HCT116 (cell line): ENCODE results near the gene PLCD4. TPM values are rescaled to one million over a fixed set of nuclear protein-coding genes. Genes with fewer than 3 reads are reported as not detected.

Source experiments
- ATAC-seq: fragments of 200-7000 bp; cut with Tn5 transposase; 2 replicates; pipeline ENCODE4 v1.9.1; 2020; ENCODE audit warnings: mild to moderate bottlenecking, moderate library complexity
- BruUV-seq: library from RNA; stranded (reverse); fragments of 400-500 nt; replicated peaks from 2 replicates; lab custom pipeline; 2021; lab: Mats Ljungman, UMichigan
- CTCF ChIA-PET: fragments of 300-600 bp; sonication (Branson Sonifier 250); formaldehyde crosslinking; loops from one replicate; lab custom pipeline; 2021; ENCODE audit warnings: antibody characterized with exemption; lab: Charles Lee
- POLR2A ChIA-PET: fragments of 300-600, 350-600 bp; sonication (Branson Sonifier 250); formaldehyde crosslinking; loops from one replicate; lab custom pipeline; 2021; ENCODE audit warnings: antibody characterized with exemption; lab: Charles Lee
- RAD21 ChIA-PET, 2 experiments: fragments of 300-600 bp; sonication (Branson Sonifier 250); formaldehyde crosslinking; loops; one replicate each; lab custom pipeline; 2023; ENCODE audit warnings: low total read pairs in 2 of 2; ENCODE audit not compliant: uncharacterized antibody in 2 of 2, unreplicated experiment in 2 of 2, low non-redundant PET in 1 of 2; lab: Charles Lee
- DNase-seq: peaks from one replicate; pipeline ENCODE4 v3.0.0-alpha.2; 2010; ENCODE audit warnings: low read depth, low spot score
- H2AFZ ChIP-seq: fragments of 200-600 bp; shearing (Covaris generic), sonication (generic); 2 replicates; pipeline ENCODE4 v1.6.1; 2017; ENCODE audit warnings: low read depth, mixed run types, mixed read lengths, antibody characterized with exemption, low read length; ENCODE audit not compliant: poor library complexity, severe bottlenecking
- H3K27ac ChIP-seq: 2 replicates; pipeline ENCODE4 v1.5.1; 2012; ENCODE audit warnings: low read depth, low read length
- H3K27me3 ChIP-seq: fragments of 200-600 bp; sonication (generic); 2 replicates; pipeline ENCODE4 v1.6.1; 2016; ENCODE audit warnings: mixed run types, low read length, mixed read lengths; ENCODE audit not compliant: insufficient read depth
- H3K36me3 ChIP-seq, 2 experiments: fragments of 200-500 bp in 1 of 2; fragments of 200-600 bp in 1 of 2; sonication (Bioruptor generic) in 1 of 2; sonication (generic) in 1 of 2; 2 replicates each; pipeline versions ENCODE4 v1.5.1 to v1.6.1; 2014 to 2016; ENCODE audit warnings: low read length in 2 of 2, inconsistent platforms in 1 of 2, mixed read lengths in 1 of 2, mixed run types in 1 of 2; ENCODE audit not compliant: insufficient read depth in 2 of 2, control insufficient read depth in 1 of 2
- H3K4me1 ChIP-seq, 2 experiments: fragments of 200-600 bp in 1 of 2; sonication (generic) in 1 of 2; 2 replicates each; pipeline versions ENCODE4 v1.5.1 to v1.6.1; 2012 to 2017; ENCODE audit warnings: low read length in 2 of 2, inconsistent platforms in 1 of 2, mild to moderate bottlenecking in 1 of 2, mixed read lengths in 1 of 2, mixed run types in 1 of 2, moderate library complexity in 1 of 2; ENCODE audit not compliant: insufficient read depth in 2 of 2, control insufficient read depth in 1 of 2
- H3K4me2 ChIP-seq: fragments of 200-600 bp; sonication (generic); 2 replicates; pipeline ENCODE4 v1.6.1; 2017; ENCODE audit warnings: mixed run types, low read length, mixed read lengths
- H3K4me3 ChIP-seq, 2 experiments: fragments of 200-600 bp in 1 of 2; sonication (generic) in 1 of 2; replicated peaks in 1 of 2; 2 replicates each; pipeline ENCODE4 v1.5.1; 2011 to 2016; ENCODE audit warnings: low read length in 2 of 2, control low read depth in 1 of 2, low read depth in 1 of 2, mild to moderate bottlenecking in 1 of 2, mixed read lengths in 1 of 2, mixed run types in 1 of 2
- H3K79me2 ChIP-seq: fragments of 200-600 bp; sonication (generic); 2 replicates; pipeline ENCODE4 v1.6.1; 2017; ENCODE audit warnings: mild to moderate bottlenecking, mixed run types, low read length, moderate library complexity, mixed read lengths; ENCODE audit not compliant: insufficient read depth
- H3K9ac ChIP-seq: fragments of 200-600 bp; sonication (generic); 2 replicates; pipeline ENCODE4 v1.6.1; 2016; ENCODE audit warnings: low read length, mixed read lengths
- H3K9me2 ChIP-seq: fragments of 200-600 bp; sonication (generic), shearing (Covaris generic); 2 replicates; pipeline ENCODE4 v1.6.1; 2017; ENCODE audit warnings: mixed run types, mild to moderate bottlenecking, moderate library complexity; ENCODE audit not compliant: insufficient read depth
- H3K9me3 ChIP-seq, 2 experiments: fragments of 200-500 bp in 1 of 2; fragments of 200-600 bp in 1 of 2; sonication (Bioruptor generic) in 1 of 2; sonication (generic) in 1 of 2; 2 replicates each; pipeline ENCODE4 v1.6.1; 2014 to 2017; ENCODE audit warnings: low read length in 2 of 2, mixed read lengths in 2 of 2, inconsistent platforms in 1 of 2, low read depth in 1 of 2, mild to moderate bottlenecking in 1 of 2, mixed run types in 1 of 2, moderate library complexity in 1 of 2; ENCODE audit not compliant: control insufficient read depth in 1 of 2, insufficient read depth in 1 of 2
- H4K20me1 ChIP-seq: fragments of 200-600 bp; sonication (generic), shearing (Covaris generic); 2 replicates; pipeline ENCODE4 v1.6.1; 2017; ENCODE audit warnings: mixed run types, mild to moderate bottlenecking, moderate library complexity; ENCODE audit not compliant: insufficient read depth
- CBX3 ChIP-seq: IDR thresholded peaks from 2 replicates; pipeline ENCODE4 v1.6.1; 2012; ENCODE audit warnings: low read depth
- CEBPB ChIP-seq: IDR thresholded peaks from 2 replicates; pipeline ENCODE4 v1.6.1; 2012; ENCODE audit warnings: low read depth
- ELF1 ChIP-seq: IDR thresholded peaks from 2 replicates; pipeline ENCODE4 v1.6.1; 2012; ENCODE audit warnings: low read depth, borderline replicate concordance
- EZH2phosphoT487 ChIP-seq: fragments of 200-600 bp; IDR thresholded peaks from 2 replicates; pipeline ENCODE4 v1.6.1; 2018; ENCODE audit warnings: antibody characterized with exemption, borderline replicate concordance
- FOSL1 ChIP-seq: IDR thresholded peaks from 2 replicates; pipeline ENCODE4 v1.6.1; 2012; ENCODE audit warnings: low read depth
- JUND ChIP-seq: IDR thresholded peaks from 2 replicates; pipeline ENCODE4 v1.6.1; 2012
- POLR2A ChIP-seq: IDR thresholded peaks from 2 replicates; pipeline ENCODE4 v1.7.0; 2011; ENCODE audit warnings: borderline replicate concordance; ENCODE audit not compliant: insufficient read depth, insufficient read length; ENCODE audit errors: extremely low read depth
- POLR2AphosphoS5 ChIP-seq: IDR thresholded peaks from 2 replicates; pipeline ENCODE4 v1.6.1; 2011; ENCODE audit warnings: mild to moderate bottlenecking, low read depth, low read length, moderate library complexity
- RAD21 ChIP-seq: IDR thresholded peaks from 2 replicates; pipeline ENCODE4 v1.6.1; 2012; ENCODE audit warnings: low read depth, mild to moderate bottlenecking
- SP1 ChIP-seq: IDR thresholded peaks from 2 replicates; pipeline ENCODE4 v1.6.1; 2012; ENCODE audit warnings: low read depth
- SRF ChIP-seq: IDR thresholded peaks from 2 replicates; pipeline ENCODE4 v1.6.1; 2012; ENCODE audit warnings: low read depth
- TCF7L2 ChIP-seq: IDR thresholded peaks from 2 replicates; pipeline ENCODE4 v1.7.0; 2011; ENCODE audit warnings: borderline replicate concordance, inconsistent platforms; ENCODE audit not compliant: insufficient read depth, insufficient read length; ENCODE audit errors: extremely low read depth
- YY1 ChIP-seq: IDR thresholded peaks from 2 replicates; pipeline ENCODE4 v1.6.1; 2011; ENCODE audit warnings: low read length, low read depth, moderate library complexity, mild to moderate bottlenecking; ENCODE audit not compliant: insufficient replicate concordance; ENCODE audit errors: extremely low read depth
- ZFX ChIP-seq: fragments of 450-650 bp; IDR thresholded peaks from 2 replicates; pipeline ENCODE4 v1.6.1; 2017
- intact Hi-C: fragments of 100-400 bp; cut with micrococcal nuclease; formaldehyde crosslinking; loops from 2 replicates; pipeline ENCODE4 v1.10.0; 2022
- total RNA-seq: library from RNA; stranded (reverse); gene quantifications from one replicate; pipeline ENCODE4 v1.2.1, GENCODE V29; 2021; ENCODE audit not compliant: unreplicated experiment
- TF ChIP-seq, protein P1 (sequence below): IDR thresholded peaks from 2 replicates; pipeline ENCODE4 v1.6.1; 2011; ENCODE audit warnings: mild to moderate bottlenecking, low read length, moderate library complexity; ENCODE audit not compliant: insufficient replicate concordance; ENCODE audit errors: extremely low read depth
- TF ChIP-seq, protein P2 (sequence below): IDR thresholded peaks from 2 replicates; pipeline ENCODE4 v1.6.1; 2012

PLCD4 gene
- total RNA-seq, 1 experiment from 2014 or later: 0.64 TPM

- CTCF ChIA-PET: no interaction called here
- TF ChIP-seq SP1: no peak
- TF ChIP-seq POLR2A: no peak
- TF ChIP-seq, protein P1, sequence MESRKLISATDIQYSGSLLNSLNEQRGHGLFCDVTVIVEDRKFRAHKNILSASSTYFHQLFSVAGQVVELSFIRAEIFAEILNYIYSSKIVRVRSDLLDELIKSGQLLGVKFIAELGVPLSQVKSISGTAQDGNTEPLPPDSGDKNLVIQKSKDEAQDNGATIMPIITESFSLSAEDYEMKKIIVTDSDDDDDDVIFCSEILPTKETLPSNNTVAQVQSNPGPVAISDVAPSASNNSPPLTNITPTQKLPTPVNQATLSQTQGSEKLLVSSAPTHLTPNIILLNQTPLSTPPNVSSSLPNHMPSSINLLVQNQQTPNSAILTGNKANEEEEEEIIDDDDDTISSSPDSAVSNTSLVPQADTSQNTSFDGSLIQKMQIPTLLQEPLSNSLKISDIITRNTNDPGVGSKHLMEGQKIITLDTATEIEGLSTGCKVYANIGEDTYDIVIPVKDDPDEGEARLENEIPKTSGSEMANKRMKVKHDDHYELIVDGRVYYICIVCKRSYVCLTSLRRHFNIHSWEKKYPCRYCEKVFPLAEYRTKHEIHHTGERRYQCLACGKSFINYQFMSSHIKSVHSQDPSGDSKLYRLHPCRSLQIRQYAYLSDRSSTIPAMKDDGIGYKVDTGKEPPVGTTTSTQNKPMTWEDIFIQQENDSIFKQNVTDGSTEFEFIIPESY: no peak
- TF ChIP-seq YY1: no peak
- TF ChIP-seq, protein P2, sequence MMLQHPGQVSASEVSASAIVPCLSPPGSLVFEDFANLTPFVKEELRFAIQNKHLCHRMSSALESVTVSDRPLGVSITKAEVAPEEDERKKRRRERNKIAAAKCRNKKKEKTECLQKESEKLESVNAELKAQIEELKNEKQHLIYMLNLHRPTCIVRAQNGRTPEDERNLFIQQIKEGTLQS: no peak
- TF ChIP-seq ZFX: no peak
- no peak for TF ChIP-seq FOSL1
- no peak for TF ChIP-seq CBX3
- TF ChIP-seq JUND: no peak
- no peak for TF ChIP-seq EZH2phosphoT487
- TF ChIP-seq RAD21: no peak
- no peak for TF ChIP-seq TCF7L2
- TF ChIP-seq ELF1: no peak
- TF ChIP-seq SRF: no peak
- TF ChIP-seq POLR2AphosphoS5: no peak
- TF ChIP-seq CEBPB: no peak
- TF ChIP-seq, all 23 proteins: peak for 0
- Histone ChIP-seq H3K9me3 (no peaks in the 10 kb centered on the region), H3K9me2 (no peaks in the 10 kb centered on the region), H3K9ac (no peak overlapping the region), H3K27ac (no peak overlapping the region), H3K4me3 (no peak overlapping the region), H2AFZ (no peak overlapping the region), H4K20me1 (no peaks in the 10 kb centered on the region; the same call in 1 of the 2 replicates), H3K79me2 (peaks cover 32% of the 10 kb centered on the region), H3K4me1 (peaks cover 0 to 19% of the 10 kb centered on the region in 2 experiments; a peak in 2 of 4 replicates), H3K4me2 (no peak overlapping the region), H3K27me3 (no peaks in the 10 kb centered on the region), H3K36me3 (peaks cover 33 to 49% of the 10 kb centered on the region in 2 experiments)
- no TSS peak for BruUV-seq
- ATAC-seq (no peak), DNase-seq (no peak)
- intact Hi-C loops: no loop called here
- ChIA-PET POLR2A (no interaction called here), RAD21 (no interaction called here)
Observed at GRCh38 chr2:218662377-218662776, 54.7 kb downstream of the PLCD4 start.
